Heart right ventricle (tissue), 16 donors: Measurements from ENCODE around the gene KRI1. TPM values are rescaled to one million over a fixed set of nuclear protein-coding genes. Genes with fewer than 3 reads are reported as not detected.

ENCODE experiments used
- ATAC-seq, 8 donors: fragments of 200-7000 bp; cut with Tn5 transposase; one replicate each; pipeline ENCODE4 v1.9.1; 2020; ENCODE audit warnings: mild to moderate bottlenecking in 8 of 8, moderate library complexity in 8 of 8, moderate number of reproducible peaks in 1 of 8
- DNase-seq, 2 donors: peaks; one replicate each; pipeline ENCODE4 v3.0.0-alpha.2; 2020
- H3K27ac ChIP-seq, 10 donors: fragments of 200-600 bp; sonication (generic) in 2 of 10; one replicate each; pipeline versions ENCODE4 v1.5.0 to v1.8.0; 2020 to 2022; ENCODE audit warnings: mild to moderate bottlenecking in 3 of 10
- H3K27me3 ChIP-seq, 7 donors: fragments of 200-600 bp; one replicate each; pipeline ENCODE4 v1.8.0; 2021 to 2022; ENCODE audit warnings: mild to moderate bottlenecking in 2 of 7
- H3K36me3 ChIP-seq, 9 donors: fragments of 200-600 bp; sonication (generic) in 1 of 9; one replicate each; pipeline versions ENCODE4 v1.5.0 to v1.8.0; 2020 to 2022; ENCODE audit warnings: mild to moderate bottlenecking in 2 of 9
- H3K4me1 ChIP-seq, 9 donors: fragments of 200-600 bp; sonication (generic) in 1 of 9; one replicate each; pipeline versions ENCODE4 v1.5.0 to v1.8.0; 2020 to 2022; ENCODE audit warnings: mild to moderate bottlenecking in 4 of 9
- H3K4me3 ChIP-seq, 10 donors: fragments of 200-600 bp; sonication (generic) in 2 of 10; one replicate each; pipeline versions ENCODE4 v1.5.0 to v1.8.0; 2020 to 2022; ENCODE audit warnings: mild to moderate bottlenecking in 7 of 10, moderate library complexity in 2 of 10
- H3K9me3 ChIP-seq, 11 donors: fragments of 200-600 bp in 10 of 11; sonication (generic) in 2 of 11; one replicate each; pipeline versions ENCODE4 v1.5.0 to v1.8.0; 2013 to 2022; ENCODE audit warnings: mild to moderate bottlenecking in 2 of 11, control low read depth in 1 of 11, moderate library complexity in 1 of 11
- WGBS, 2 donors: extraction: QIAGEN DNeasy Blood & Tissue Kit; methylation state at CpG; one replicate each; pipeline ENCODE4 v1.1.7; 2013; ENCODE audit warnings: inconsistent platforms in 1 of 2; 5-methylcytosine and 5-hydroxymethylcytosine counted together
- intact Hi-C, 10 donors: fragments of 100-400 bp; cut with DNase I; formaldehyde crosslinking; loops; one replicate each; pipeline versions ENCODE4 v1.11.1 to v1.14.2; 2022
- microRNA-seq, 2 donors: library from miRNA; unstranded; fragments of <30 nt; microRNA quantifications; one replicate each; pipeline ENCODE4 v1.2.0, GENCODE V29; 2021
- polyA plus RNA-seq, 2 donors: library from polyadenylated mRNA; stranded (reverse); fragments of 200-250 nt; gene quantifications; one replicate each; pipeline ENCODE4 v1.2.3, GENCODE V29; 2013
- total RNA-seq, 10 donors: library from RNA; stranded (reverse); fragmentation: NEBNext Ultra II Directional in 3 of 10; extraction: Animal tissue kit (Norgen Biotek cat#: 25700) in 3 of 10; gene quantifications; one replicate each; pipeline versions ENCODE4 v1.2.1 to v1.2.4, GENCODE V29; 2021 to 2023
- TF ChIP-seq, protein P1 (sequence below), 9 donors: fragments of 200-600 bp; sonication (generic) in 2 of 9; IDR thresholded peaks; one replicate each; pipeline versions ENCODE4 v1.5.0 to v1.8.0; 2021 to 2022; ENCODE audit warnings: antibody characterized with exemption in 9 of 9, mild to moderate bottlenecking in 5 of 9, moderate library complexity in 1 of 9
- donor health status: Arrhythmogenic right ventricular cardiomyopathy.
- donor health status: ischemic (EF 13 %, LVEDD 7.1; RV severe dilation, severe dysfunction).
- donor health status: healthy with polysubstance abuse.
- donor health status: DM: no; HTN: yes; CAD: no.
- donor health status: DM: no; HTN: no; CAD: no.
- donor health status: ischemic (EF 25% LVEDD 6.9; RV normal size, moderate dysfunction).
- donor health status: ischemic (EF 25% LVEDD 5.7; RV mildly dilated, moderate dysfunction).
- donor health status: healthy.
- donor health status: DM: yes; HTN: yes; CAD: no.
- donor health status: Ischemic cardiomyopathy.
- donor health status: ischemic (EF 35%, LVEDD 5.7; RV mildly dilated, moderate dysfunction).
- donor health status: nonischemic (EF 11% LVEDD 7.7; RV severe dilation, severe dysfunction).
- donor health status: DM: yes; HTN: yes; CAD: no.
- donor health status: PGD.
- donor health status: ischemic (EF 29% LVEDD 5.4; RV normal size, mild dysfunction).
- donor health status: nonischemic (EF 23%, LVEDD 6.1; RV moderate dilation, normal function).

The KRI1 gene
- total and polyA plus RNA-seq, 12 donors: 8.4 to 17.5 (median 10.7) TPM

DNA sequence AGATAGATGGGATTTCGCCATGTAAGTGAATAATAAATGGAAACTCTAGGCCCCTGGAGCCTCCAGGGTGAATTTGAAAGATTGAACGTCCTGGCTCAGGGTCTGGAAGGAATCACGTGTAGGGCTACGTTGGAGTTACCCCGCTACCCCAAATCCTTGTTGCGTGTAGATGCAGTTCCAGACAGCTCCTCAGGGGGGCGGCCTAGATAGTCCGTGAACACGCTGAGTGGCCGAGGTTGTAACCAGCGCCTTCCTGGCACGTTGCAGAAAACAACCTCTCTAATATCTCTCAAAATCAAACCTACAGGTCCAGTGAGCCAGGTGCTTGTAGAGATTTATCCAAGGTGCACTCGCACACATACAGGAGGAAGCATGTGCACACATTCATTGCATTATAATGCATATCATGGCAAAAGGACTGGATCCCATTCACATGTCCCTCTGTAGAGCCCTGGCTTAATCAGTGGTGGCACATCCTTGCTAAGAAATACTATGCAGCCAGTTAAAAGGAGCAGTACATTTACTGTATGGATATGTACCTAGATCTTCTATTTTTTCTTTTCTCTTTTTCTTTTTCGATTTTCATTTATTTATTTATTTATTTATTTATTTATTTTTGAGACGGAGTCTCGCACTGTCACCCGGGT is 60.1 kb downstream of the KRI1 start:
- ATAC-seq (no peak), DNase-seq (peak; percentile 72 to 75)
- 30 to 31% methylated on average over 17 of the region's 17 CpGs for WGBS, 2 donors
- intact Hi-C loops: loop anchor here in 5 of 10 donors (2.0 to 10.0 kb wide), 3 partner anchors 37 to 67 kb away; partner anchors contain the start of genes CDKN2D (in 4 of the 5), KRI1 (in 4 of the 5) and ATG4D (in 1 of the 5)
- Histone ChIP-seq H3K4me1 (peaks cover 5 to 33% (median 19%) of the 10 kb centered on the region in 9 donors), H3K9me3 (no peaks in the 10 kb centered on the region), H3K27me3 (peaks cover 0 to 19% (median 14%) of the 10 kb centered on the region in 7 donors), H3K36me3 (no peaks in the 10 kb centered on the region), H3K4me3 (no peak overlapping the region), H3K27ac (no peak overlapping the region)
- TF ChIP-seq, protein P1, sequence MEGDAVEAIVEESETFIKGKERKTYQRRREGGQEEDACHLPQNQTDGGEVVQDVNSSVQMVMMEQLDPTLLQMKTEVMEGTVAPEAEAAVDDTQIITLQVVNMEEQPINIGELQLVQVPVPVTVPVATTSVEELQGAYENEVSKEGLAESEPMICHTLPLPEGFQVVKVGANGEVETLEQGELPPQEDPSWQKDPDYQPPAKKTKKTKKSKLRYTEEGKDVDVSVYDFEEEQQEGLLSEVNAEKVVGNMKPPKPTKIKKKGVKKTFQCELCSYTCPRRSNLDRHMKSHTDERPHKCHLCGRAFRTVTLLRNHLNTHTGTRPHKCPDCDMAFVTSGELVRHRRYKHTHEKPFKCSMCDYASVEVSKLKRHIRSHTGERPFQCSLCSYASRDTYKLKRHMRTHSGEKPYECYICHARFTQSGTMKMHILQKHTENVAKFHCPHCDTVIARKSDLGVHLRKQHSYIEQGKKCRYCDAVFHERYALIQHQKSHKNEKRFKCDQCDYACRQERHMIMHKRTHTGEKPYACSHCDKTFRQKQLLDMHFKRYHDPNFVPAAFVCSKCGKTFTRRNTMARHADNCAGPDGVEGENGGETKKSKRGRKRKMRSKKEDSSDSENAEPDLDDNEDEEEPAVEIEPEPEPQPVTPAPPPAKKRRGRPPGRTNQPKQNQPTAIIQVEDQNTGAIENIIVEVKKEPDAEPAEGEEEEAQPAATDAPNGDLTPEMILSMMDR (IDR thresholded peaks at IDR 0.05): peak; percentile 51 to 88 (median 81)

Small RNA genes lying within 50 kb of the gene (microRNA-seq; reads per million reads assigned to microRNA genes)
- gene MIR1238: 0 reads per million in 2 donors

Other genes starting within 250 kb of the KRI1 start
- gene FDX2, start 250.0 kb downstream of the KRI1 start, total RNA-seq: 10 to 100 TPM; 11.7 to 21.8 (median 17.1) TPM
- 10 to 100 TPM; 33.7 to 35.5 TPM for gene FDX2, start 250.0 kb downstream of the KRI1 start, polyA plus RNA-seq
- 10 to 100 TPM in 9 of 10 donors, 1 to 10 TPM in 1; 10.0 to 16.9 (median 12.4) TPM for gene RAVER1, start 232.5 kb downstream of the KRI1 start, total RNA-seq
- gene RAVER1, start 232.5 kb downstream of the KRI1 start, polyA plus RNA-seq: 1 to 10 TPM; 5.1 to 9.5 TPM
- gene ICAM3, start 226.4 kb downstream of the KRI1 start, total RNA-seq: 10 to 100 TPM; 14.0 to 77.2 (median 17.9) TPM
- 10 to 100 TPM in 1 of 2 donors, 1 to 10 TPM in 1; 6.1 to 13.1 TPM for gene ICAM3, start 226.4 kb downstream of the KRI1 start, polyA plus RNA-seq
- 10 to 100 TPM; 37.0 to 80.2 (median 55.8) TPM for gene TYK2, start 185.4 kb downstream of the KRI1 start, total RNA-seq
- gene TYK2, start 185.4 kb downstream of the KRI1 start, polyA plus RNA-seq: 100 to 1,000 TPM in 1 of 2 donors, 10 to 100 TPM in 1; 76.3 to 182 TPM
- 100 to 1,000 TPM; 106 to 179 (median 121) TPM for gene CDC37, start 162.5 kb downstream of the KRI1 start, total RNA-seq
- 100 to 1,000 TPM; 217 to 422 TPM for gene CDC37, start 162.5 kb downstream of the KRI1 start, polyA plus RNA-seq
- gene PDE4A, start 145.5 kb downstream of the KRI1 start, total RNA-seq: 10 to 100 TPM; 10.4 to 50.7 (median 17.3) TPM
- 10 to 100 TPM in 1 of 2 donors, 1 to 10 TPM in 1; 3.5 to 14.3 TPM for gene PDE4A, start 145.5 kb downstream of the KRI1 start, polyA plus RNA-seq
- 10 to 100 TPM; 51.4 to 84.9 (median 60.0) TPM for gene KEAP1, start 62.7 kb downstream of the KRI1 start, total RNA-seq
- 10 to 100 TPM; 49.1 to 74.5 TPM for gene KEAP1, start 62.7 kb downstream of the KRI1 start, polyA plus RNA-seq
- 1 to 10 TPM in 1 of 10 donors, under 1 TPM in 6, not detected in 3; 0.12 to 1.1 (median 0.36) TPM for gene S1PR5, start 48.6 kb downstream of the KRI1 start, total RNA-seq
- under 1 TPM; 0.13 to 0.15 TPM for gene S1PR5, start 48.6 kb downstream of the KRI1 start, polyA plus RNA-seq
- 10 to 100 TPM; 47.6 to 62.4 (median 54.5) TPM for gene ATG4D, start 22.1 kb downstream of the KRI1 start, total RNA-seq
- gene ATG4D, start 22.1 kb downstream of the KRI1 start, polyA plus RNA-seq: 10 to 100 TPM; 62.0 to 66.2 TPM
- gene CDKN2D, start 3.0 kb upstream of the KRI1 start, total RNA-seq: 10 to 100 TPM in 5 of 10 donors, 1 to 10 TPM in 5; 7.7 to 19.2 (median 10.3) TPM
- 10 to 100 TPM in 1 of 2 donors, 1 to 10 TPM in 1; 5.7 to 25.6 TPM for gene CDKN2D, start 3.0 kb upstream of the KRI1 start, polyA plus RNA-seq
- not detected for gene AP1M2, start 21.3 kb upstream of the KRI1 start, total RNA-seq
- not detected for gene AP1M2, start 21.3 kb upstream of the KRI1 start, polyA plus RNA-seq
- 100 to 1,000 TPM in 4 of 10 donors, 10 to 100 TPM in 6; 82.5 to 114 (median 96.7) TPM for gene SLC44A2, start 59.5 kb upstream of the KRI1 start, total RNA-seq
- gene SLC44A2, start 59.5 kb upstream of the KRI1 start, polyA plus RNA-seq: 10 to 100 TPM; 56.2 to 65.8 TPM
- 100 to 1,000 TPM; 102 to 129 (median 112) TPM for gene ILF3, start 88.3 kb upstream of the KRI1 start, total RNA-seq
- 10 to 100 TPM; 68.1 to 90.3 TPM for gene ILF3, start 88.3 kb upstream of the KRI1 start, polyA plus RNA-seq
- gene QTRT1, start 135.4 kb upstream of the KRI1 start, total RNA-seq: 10 to 100 TPM; 24.3 to 33.1 (median 26.5) TPM
- gene QTRT1, start 135.4 kb upstream of the KRI1 start, polyA plus RNA-seq: 10 to 100 TPM; 43.6 to 92.3 TPM
- gene DNM2, start 152.1 kb upstream of the KRI1 start, total RNA-seq: 100 to 1,000 TPM; 118 to 206 (median 135) TPM
- gene DNM2, start 152.1 kb upstream of the KRI1 start, polyA plus RNA-seq: 100 to 1,000 TPM in 1 of 2 donors, 10 to 100 TPM in 1; 78.9 to 110 TPM